Stimulated activated CD4-positive, alpha-beta T cell treated with anti-CD3 and anti-CD28 coated beads, Interleukin-12 subunit alpha, Interleukin-12 subunit beta, amount 100 ng/mL, for 48 hours (primary cell): ENCODE results near the gene WEE1.
"Not testable (repeated sequence)": the region's sequence is repeated elsewhere in the genome, so short reads cannot be mapped to it uniquely, and the experiment has no call there.

Experiments used
- DNase-seq, 3 donors: peaks; one replicate each; pipeline ENCODE4 v3.0.0-alpha.2; 2020; ENCODE audit warnings: low read depth in 2 of 3, low spot score in 1 of 3

The WEE1 gene

DNA sequence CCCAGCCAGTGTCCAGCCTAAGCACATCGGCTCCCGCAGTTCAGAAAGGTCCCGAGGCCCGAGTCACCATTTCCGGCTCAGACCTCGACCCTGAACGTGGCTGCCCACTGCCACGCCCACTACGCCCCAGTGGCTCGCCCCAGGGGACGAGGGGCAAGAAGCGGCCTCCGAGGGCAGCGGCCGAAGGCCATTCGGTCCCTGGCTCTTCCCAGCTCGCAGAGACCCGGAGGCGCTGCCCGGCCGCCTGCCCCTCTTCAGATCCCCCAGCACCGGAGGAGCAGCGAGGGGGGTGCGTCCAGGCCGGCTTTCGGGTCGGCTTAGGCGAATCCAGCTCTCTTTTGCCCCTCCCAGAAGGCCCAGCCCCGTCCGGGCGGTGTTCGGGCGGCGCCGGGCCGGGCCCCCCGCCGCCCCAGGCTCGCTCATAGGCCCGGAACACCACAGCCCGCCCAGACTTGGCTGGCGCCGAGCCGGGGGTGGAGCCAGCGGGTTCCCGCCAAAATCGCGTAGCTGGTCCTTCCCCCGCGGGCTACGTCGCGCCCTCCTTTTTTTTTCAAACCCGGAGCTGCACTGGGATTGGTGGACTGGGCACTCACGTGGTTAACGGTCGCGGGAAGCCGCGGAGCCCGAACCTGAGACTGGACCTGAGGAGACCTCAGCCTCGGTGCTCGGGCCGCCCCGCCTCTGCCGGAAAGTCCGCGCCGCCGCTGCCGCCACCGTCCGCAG is at the start of gene WEE1:
Gene WEE1, plus strand, starts transcription at position 619 of the 723 bp plus-strand sequence. CDS start 264 bp downstream, outside the sequence.
- peak; percentile 96 to 99 (median 97) for DNase-seq

DNA sequence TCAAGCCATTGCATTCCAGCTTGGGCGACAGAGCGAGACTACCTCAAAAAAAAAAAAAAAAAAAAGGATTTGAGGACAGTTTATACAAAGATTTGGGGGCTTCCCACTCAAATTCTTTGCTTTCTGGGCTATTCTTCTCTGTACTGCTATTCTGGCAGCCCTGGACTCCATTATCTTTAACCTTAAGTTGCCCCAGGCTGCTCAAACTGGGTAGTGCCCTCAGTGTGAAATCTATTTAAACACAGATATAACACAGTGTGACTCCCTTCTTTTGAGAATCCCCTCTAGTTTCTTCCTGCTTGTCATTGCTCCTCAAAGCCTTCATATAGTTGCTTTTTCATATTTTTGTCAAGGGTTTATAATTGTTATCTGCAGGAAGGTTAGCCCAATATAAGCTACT is 49.5 kb upstream of the WEE1 start:
- no peak for DNase-seq

DNA sequence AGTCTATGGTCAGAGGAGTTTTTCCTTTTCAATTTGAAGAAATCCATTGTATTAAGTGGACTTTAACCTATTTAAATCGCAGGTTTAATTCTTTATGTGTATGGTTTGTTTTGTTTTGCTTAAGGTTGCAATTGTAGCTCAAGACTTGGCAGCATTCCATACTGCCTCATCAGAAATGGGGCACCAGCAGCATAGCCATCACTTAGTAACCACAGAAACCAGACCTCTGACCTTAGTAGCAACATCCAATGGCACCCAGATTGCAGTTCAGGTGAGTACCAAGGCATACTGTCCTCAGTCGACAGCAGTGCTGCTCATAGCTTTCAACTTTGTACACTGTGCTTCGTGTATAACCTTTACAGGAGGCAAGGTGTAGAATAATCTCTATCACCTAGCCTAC is 48.4 kb upstream of the WEE1 start:
- DNase-seq, result no peak

DNA sequence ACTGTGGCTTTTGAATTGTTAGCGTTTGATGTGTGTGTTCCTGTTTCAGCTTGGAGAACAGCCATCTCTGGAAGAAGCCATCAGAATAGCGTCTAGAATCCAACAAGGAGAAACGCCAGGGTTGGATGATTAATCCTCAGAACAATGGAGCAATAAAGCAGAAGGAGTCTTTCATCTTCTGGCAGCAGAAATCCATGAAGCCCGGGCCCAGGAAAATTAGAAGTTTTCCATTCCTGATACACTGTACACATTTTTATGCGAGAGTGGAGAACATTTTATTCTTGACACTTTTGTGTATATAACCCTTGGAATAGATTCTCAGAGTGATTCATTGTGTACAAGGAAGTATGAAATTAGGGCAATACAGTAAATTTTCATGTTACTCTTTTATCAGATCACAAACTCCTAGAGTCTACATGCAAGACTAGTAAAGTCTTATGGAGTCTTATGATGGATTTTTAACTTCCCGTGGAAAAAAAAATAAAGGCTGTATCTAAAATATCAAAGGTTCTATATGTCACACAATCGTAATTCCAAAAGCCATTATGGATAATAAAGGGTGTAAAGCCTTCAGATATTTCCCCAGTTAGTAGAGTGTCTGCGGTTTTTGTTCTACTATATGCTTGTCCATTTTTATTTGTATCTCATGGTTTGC is 45.9 kb upstream of the WEE1 start:
- no peak for DNase-seq

DNA sequence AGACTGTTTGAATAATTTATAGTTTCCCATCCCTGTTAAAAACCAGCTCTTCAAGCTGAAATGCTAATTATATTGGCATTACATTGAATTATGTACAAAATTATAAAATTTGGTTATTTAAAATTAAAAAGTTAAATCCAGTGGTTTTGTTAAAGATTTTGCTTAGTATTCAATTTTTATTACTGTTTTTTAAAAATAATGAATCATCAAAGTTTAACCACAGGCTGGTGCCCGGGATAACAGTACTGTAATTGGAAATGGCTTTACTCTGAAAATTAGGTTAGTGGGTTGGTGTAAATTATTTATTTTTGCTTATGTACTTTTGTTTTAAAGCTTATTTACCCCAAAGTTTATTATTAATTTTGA is 45.4 kb upstream of the WEE1 start:
- DNase-seq, result no peak

DNA sequence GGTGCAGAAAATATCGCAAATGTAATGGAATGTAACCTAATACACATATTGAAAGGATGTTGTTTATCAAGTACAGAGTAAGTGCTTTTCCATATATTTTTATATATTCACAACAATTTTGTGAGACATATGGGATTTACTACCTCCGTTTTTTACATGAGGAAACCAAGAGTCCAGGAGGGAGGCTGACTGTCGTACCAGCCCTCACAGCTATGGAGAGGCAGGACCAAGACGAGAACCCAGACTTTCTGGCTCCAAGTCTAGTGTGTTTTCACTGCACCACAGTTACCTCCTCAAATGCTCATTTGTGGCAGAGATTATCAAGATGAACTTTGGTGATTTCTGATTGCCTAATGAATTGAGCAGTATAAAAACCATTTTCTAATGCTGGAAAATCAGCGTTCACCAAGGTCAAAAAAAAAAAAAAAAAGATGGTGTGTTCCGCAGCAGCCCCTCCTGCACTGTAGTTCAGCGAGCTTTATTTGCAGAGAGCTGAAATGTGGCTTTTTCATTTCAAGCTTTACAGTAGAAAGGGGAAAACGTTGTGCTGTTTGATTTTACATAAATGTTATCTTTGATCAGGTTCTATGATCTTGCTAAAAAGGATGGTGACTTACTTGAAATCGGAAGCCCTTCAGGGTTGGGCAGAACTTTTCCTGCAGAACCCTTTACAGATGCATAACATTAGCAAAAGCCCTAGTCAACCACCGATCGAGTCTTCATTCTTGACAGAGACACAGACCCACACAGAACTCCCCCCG is 44.7 kb upstream of the WEE1 start:
- no peak for DNase-seq

DNA sequence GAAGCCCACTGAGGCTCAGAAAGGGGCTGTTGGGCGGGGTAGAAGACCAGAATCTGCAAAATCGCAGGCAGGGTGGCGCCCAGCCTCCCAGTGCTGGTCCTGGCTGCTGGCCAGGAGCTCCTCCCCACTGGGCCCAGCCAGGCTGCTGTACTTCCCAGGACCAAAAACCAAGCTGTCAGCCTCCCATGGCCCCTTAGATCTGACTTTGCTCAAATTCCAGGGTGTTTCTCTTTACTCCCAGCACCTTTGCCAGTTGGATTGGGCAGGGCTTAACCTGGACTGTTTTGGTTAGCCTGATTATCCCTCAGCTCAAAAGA is 44.2 kb upstream of the WEE1 start:
- DNase-seq, result no peak

DNA sequence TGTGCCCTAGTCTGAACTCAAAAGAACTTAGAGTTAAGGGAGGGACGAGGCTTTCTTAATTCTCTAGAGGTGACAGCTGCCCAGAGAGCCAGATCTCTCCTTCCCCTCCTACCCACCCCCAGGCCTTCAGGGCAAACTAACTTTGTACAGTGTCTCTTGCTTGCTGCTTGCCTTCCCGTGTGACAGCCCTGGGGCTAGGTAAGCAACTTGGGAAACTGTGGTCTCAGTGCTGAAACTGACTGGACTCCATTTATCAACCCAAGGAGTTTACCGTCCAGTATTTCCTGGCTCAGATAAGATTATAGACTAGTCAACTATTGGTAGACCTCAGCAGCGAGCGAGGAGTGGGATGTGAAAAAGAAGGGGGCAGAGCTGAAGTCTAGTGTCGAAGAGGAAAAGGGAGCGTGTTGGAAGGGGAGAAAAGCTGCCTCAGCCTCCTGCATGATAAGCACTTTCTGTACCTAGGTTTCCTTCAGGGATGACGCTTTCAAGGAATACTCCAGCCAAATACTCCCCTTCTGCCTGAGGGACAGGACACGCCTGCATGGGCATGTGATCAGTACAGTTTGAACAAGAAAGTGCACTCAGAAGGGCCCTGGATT is 43.3 kb upstream of the WEE1 start:
- no peak for DNase-seq

DNA sequence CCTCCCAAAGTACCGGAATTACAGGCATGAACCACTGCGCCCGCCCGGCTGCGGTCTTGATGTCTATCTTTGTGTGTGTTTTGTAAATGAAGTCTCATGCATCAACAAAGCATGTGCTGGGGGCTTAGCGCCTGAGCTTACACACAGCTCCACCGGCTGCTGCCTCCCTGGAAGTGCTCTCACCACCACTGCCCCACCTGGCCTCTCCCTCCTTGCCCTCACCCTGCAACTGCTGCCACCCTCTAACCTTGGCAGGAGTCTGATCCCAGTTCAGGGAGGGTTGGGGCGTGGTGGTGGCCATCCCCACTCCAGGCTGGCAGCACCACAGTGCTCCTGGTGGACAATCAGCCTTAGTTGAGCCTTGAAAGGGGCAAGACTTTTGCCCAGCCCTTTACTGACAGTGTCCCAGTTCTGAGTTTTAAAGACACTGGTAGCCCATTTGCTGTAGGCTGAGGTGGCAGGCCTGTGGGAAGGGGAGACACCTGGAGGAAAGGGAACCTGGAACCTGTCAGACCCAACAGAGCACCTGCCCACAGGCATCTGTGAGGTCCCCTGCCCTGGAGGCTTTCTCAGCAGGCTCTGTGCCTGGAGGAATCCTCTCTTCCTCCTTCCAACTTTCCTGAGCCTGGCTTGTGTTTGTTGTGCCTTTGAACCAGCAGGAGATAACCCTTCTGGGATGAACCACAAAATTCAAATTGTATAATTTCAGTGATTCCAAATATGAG is 42.4 kb upstream of the WEE1 start:
- DNase-seq, result no peak

DNA sequence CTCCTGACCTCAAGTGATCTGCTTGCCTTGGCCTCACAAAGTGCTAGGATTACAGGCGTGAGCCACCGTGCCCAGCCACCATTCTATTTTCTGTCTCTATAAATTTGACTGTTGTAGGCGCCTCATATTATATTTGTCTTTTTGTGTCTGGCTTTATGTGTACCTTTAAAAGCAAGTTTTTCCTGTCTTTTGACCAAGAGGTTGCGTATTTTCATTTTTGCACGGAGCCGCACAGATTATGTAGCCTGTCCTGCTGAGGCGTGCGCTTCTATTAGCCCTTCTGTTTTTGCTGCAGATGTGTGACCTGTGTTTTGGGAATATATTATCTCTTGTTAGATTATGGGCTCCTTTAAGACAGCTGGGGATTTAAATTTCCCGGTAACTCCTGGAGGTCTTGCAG is 40.4 kb upstream of the WEE1 start:
- no peak for DNase-seq

DNA sequence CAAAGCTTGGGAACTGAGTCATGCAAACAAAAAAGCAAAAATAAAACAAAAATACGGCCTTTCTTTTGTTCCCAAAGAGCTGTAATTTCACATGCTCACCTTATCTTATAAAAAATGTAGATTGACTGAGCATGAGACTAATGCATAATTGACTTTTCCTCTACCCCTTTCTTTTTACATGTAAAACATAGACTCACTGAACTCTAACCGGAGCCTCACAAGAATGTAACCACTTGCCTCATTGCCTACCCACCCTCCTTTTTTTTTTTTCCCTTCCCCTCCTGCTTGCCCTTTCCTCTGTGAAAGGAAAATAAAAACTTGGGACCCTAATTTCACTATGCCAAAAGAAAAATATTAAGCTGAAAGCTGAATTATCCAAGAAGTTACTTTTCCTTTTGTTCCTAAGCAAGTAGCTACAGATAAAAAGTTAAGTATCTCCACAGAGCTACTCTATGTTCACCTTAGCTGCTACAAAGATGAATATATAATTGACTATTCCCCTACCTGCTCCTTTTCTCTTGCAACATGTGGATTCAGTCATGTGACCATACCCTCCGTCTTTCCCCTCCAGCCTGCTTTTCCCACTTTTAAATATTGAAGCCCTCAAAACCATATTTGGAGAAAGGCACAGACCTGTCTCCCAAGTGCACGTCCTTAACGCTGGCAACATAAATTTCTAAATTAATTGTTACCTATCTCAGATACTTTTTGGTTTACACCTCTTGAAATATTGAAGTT is 39.6 kb upstream of the WEE1 start:
- DNase-seq, result no peak

DNA sequence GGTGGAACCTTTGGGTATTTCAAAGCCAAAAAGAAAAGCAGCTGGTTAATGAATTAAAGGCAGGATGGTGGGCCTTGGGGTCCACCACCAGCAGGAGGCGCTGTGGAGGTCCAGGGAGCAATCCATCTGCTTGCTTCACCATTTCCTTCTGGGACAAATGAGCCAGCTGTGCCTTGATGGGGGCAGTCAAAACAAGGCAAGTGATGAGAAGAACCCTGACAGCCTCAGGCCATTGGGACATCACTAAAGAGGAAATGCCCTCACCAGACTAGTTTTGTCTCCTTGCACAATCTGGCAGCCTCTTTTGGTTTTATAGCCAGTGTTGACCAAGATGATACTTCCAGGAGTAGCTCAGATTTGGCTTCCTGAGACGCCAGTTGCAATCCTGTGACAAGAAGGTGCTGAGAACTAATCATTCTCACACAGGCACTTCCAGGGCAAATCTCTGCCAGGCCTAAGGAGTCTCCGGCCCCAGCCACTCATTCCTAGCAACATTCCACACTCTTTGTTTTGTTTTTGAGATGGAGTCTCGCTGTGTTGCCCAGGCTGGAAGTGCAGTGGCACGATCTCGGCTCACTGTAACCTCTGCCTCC is 38.2 kb upstream of the WEE1 start:
- peak; percentile 65 to 85 (median 81) for DNase-seq

DNA sequence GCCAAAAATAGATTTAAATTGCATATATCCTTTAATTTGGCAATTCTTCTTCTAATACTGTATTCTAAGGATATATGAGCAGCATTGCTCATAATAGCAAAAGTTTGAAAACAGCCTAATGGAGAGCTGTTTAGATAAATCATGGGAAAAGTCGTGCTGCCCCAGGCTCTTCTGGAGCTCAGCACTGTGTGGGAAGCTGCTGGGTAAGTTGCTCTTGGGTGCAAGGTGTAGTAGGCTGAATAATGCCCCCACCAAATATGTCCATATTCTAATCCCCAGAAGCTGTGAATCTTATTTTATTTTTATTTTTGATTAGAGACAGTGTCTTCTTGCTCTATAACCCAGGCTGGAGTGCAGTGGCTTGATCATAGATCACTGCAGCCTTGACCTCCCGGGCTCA is 34.9 kb upstream of the WEE1 start:
- no peak for DNase-seq

DNA sequence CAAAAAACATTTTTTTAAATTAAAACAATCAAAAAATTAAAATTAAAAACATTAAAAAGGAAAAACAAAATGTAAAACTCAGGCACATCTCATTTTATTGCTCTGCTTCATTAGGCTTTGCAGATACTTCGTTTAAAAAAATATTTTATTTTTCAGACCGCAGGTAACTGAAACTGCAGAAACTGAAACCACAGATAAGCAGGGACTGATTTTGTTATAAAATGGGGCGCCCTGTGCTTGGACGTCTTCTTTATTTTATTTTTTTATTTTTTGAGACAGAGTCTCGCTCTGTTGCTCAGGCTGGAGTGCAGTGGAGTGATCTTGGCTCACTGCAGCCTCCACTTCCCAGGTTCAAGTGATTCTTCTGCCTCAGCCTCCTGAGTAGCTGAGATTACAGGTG is 24.3 kb upstream of the WEE1 start:
- DNase-seq, result not testable (repeated sequence)

DNA sequence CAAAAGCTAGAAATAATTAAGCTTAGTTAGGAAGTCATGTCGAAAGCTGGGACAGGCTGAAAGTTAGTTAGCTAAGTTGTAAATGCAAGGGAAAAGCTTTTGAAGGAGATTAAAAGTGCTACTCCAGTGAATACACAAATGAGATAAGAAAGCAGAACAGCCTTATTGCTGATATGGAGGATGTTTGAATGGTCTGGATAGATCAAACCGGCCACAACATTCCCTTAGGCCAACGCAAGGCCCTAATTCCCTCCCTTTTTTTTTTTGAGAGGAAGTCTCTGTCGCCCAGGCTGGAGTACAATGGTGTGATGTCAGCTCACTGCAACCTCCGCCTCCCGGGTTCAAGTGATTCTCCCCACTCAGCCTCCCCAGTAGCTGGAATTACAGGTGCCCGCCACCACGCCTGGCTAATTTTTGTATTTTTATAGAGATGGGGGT is 23.3 kb upstream of the WEE1 start:
- DNase-seq, result no peak

DNA sequence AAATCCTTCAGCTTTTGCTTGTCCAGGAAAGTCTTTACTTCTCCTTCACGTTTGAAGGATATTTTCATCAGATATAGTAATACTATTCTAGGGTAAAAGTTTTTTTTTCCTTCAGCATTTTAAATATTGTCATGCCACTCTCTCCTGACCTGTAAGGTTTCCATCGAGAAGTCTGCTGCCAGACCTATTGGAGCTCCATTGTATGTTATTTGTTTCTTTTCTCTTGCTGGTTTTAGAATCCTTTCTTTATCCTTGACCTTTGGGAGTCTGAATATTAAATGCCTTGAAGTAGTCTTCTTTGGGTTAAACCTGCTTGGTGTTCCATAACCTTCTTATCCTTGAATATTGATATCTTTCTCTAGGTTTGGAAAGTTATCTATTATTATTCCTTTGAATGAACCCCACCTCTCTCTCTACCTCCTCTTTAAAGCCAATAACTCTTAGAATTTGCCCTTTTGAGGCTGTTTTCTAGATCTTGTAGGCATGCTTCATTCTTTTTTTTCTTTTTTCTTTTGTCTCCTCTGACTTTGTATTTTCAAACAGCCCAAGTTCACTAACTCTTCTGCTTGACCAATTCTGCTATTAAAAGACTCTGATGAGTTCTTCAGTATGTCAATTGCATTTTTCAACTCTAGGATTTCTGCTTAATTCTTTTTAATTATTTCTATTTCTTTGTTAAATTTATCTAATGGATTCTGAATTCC is 12.0 kb upstream of the WEE1 start:
- no peak for DNase-seq

DNA sequence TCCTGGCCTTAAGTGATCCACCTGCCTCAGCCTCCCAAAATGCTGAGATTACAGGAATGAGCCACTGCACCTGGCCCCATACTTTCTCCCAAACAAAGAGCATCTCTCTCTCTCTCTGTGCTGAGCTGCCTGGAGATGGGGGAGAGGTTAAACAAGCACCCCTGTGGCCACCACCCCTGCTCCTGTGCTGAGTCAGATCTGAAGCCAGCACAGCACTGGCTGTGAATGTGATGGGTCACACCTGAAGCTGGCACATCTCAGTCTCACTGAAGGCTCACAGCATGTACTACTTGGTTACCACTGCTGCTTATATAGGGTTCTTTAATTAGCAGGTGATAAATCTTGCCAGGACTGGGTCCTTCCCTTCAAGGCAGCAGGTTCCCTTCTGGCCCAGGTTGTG is 10.8 kb upstream of the WEE1 start:
- no peak for DNase-seq

DNA sequence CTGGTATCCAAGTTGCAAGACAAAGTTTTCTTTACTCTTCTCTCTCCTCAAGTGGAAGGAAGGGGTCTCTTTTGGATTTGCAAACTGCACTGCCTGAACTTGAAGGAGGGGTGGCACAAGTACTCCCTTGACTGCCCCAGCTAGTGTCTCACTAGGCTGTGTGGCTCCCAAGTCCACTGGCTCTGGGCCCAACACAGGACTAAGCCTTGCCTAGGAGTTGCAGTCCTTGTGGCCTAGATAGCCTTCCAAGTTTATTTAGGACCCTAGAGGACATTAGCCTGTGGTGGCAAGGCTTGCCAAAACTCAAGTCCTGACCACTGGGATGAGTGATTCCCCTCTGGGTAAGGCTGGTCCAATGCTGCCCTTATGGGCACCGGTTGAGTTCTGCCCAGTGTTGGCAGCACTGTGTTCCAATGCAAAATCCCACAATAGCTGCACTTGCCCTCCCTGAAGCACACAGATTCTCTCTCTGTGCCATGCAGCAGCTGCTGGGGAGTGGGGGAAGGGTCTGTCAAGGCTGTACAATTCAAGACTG is 10.2 kb upstream of the WEE1 start:
- no peak for DNase-seq

DNA sequence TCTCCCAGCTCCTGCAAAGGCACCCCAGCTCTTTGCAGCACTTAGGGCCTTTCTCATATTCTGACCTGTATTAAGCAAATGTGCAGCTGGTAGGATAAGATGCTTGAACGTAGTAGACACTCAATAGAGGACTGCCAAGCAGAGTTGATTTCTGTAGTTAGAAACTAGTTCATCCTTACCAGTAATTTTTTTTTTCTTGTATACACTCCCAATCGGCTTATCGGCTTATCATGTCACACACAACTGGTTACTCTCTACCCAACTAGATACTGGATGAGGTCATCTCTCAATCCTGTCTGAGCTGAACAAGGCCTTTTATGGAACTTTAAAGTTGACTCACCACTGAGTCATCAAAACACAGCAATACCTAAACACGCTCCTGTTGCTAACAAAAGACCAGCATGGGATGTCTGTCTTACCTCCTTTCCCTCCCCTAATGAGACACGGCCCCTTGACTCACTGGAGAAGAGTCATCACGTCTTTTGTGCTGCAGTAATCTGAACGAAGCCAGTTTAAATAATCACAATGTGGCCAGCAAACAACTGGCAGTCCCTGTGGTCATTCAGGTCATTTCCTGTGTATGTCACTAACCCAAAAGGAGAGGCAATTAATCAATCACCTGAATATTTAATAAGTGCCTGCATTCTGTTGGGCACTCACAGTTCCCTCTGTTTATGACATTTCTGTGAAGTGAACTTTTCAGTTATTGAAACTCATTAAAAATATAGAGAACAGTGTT is 7.5 kb upstream of the WEE1 start:
- peak; percentile 45 to 62 (median 52) for DNase-seq
